H9 (cell line): Measurements from ENCODE around the gene COQ10B. TPM values are rescaled to one million over a fixed set of nuclear protein-coding genes. Genes with fewer than 3 reads are reported as not detected.

Experiments
- DNase-seq: peaks from one replicate; pipeline ENCODE4 v3.0.0-alpha.2; 2017
- H2AFZ ChIP-seq: one replicate; pipeline ENCODE4 v1.6.1; 2013; ENCODE audit warnings: mild to moderate bottlenecking, low read length, control low read depth, moderate library complexity
- H2AK5ac ChIP-seq: 2 replicates; pipeline ENCODE4 v1.6.1; 2013; ENCODE audit warnings: low read length, control low read depth, mixed read lengths; ENCODE audit not compliant: insufficient read length
- H2BK120ac ChIP-seq: one replicate; pipeline ENCODE4 v1.6.1; 2013; ENCODE audit warnings: low read depth, mild to moderate bottlenecking, low read length, control low read depth, inconsistent platforms; ENCODE audit not compliant: poor library complexity, severe bottlenecking
- H2BK12ac ChIP-seq: 2 replicates; pipeline ENCODE4 v1.6.1; 2013; ENCODE audit warnings: low read length, control low read depth, mixed read lengths, low read depth; ENCODE audit not compliant: insufficient read length
- H2BK15ac ChIP-seq: 2 replicates; pipeline ENCODE4 v1.6.1; 2013; ENCODE audit warnings: low read depth, low read length, control low read depth
- H2BK20ac ChIP-seq: one replicate; pipeline ENCODE4 v1.6.1; 2013; ENCODE audit warnings: low read depth, mild to moderate bottlenecking, low read length, control low read depth, inconsistent platforms; ENCODE audit not compliant: poor library complexity, severe bottlenecking
- H2BK5ac ChIP-seq: 2 replicates; pipeline ENCODE4 v1.6.1; 2013; ENCODE audit warnings: low read length, control low read depth, mixed read lengths; ENCODE audit not compliant: insufficient read length
- H3K14ac ChIP-seq: 2 replicates; pipeline ENCODE4 v1.6.1; 2013; ENCODE audit warnings: low read length, control low read depth; ENCODE audit not compliant: insufficient read depth
- H3K18ac ChIP-seq: 2 replicates; pipeline ENCODE4 v1.6.1; 2013; ENCODE audit warnings: low read depth, mild to moderate bottlenecking, mixed read lengths, low read length, control low read depth; ENCODE audit not compliant: insufficient read length
- H3K23ac ChIP-seq: 2 replicates; pipeline ENCODE4 v1.6.1; 2013; ENCODE audit warnings: low read length, control low read depth, mixed read lengths, low read depth; ENCODE audit not compliant: insufficient read length
- H3K23me2 ChIP-seq: 2 replicates; pipeline ENCODE4 v1.6.1; 2013; ENCODE audit warnings: low read depth, mild to moderate bottlenecking, mixed read lengths, low read length, control low read depth; ENCODE audit not compliant: insufficient read length, poor library complexity, severe bottlenecking
- H3K27ac ChIP-seq: 2 replicates; pipeline ENCODE4 v1.5.1; 2013; ENCODE audit warnings: low read length, control low read depth, mixed read lengths, low read depth; ENCODE audit not compliant: insufficient read length
- H3K27me3 ChIP-seq: 2 replicates; pipeline ENCODE4 v1.6.1; 2013; ENCODE audit warnings: low read length, control low read depth, inconsistent platforms; ENCODE audit not compliant: insufficient read depth
- H3K4ac ChIP-seq: 2 replicates; pipeline ENCODE4 v1.6.1; 2013; ENCODE audit warnings: low read depth, mild to moderate bottlenecking, control low read depth, inconsistent platforms, low read length, moderate library complexity
- H3K4me1 ChIP-seq: 2 replicates; pipeline ENCODE4 v1.6.1; 2013; ENCODE audit warnings: low read length, control low read depth, inconsistent platforms; ENCODE audit not compliant: insufficient read depth
- H3K4me2 ChIP-seq: 2 replicates; pipeline ENCODE4 v1.6.1; 2013; ENCODE audit warnings: low read length, control low read depth, mixed read lengths; ENCODE audit not compliant: insufficient read length, insufficient read depth
- H3K56ac ChIP-seq: 2 replicates; pipeline ENCODE4 v1.6.1; 2013; ENCODE audit warnings: low read depth, mild to moderate bottlenecking, mixed read lengths, low read length, control low read depth; ENCODE audit not compliant: insufficient read length
- H3K79me1 ChIP-seq: 2 replicates; pipeline ENCODE4 v1.6.1; 2013; ENCODE audit warnings: low read depth, mild to moderate bottlenecking, moderate library complexity, low read length, control low read depth, inconsistent platforms; ENCODE audit not compliant: insufficient read depth, poor library complexity, severe bottlenecking
- H3K79me2 ChIP-seq: 2 replicates; pipeline ENCODE4 v1.6.1; 2013; ENCODE audit warnings: low read length, control low read depth, inconsistent platforms; ENCODE audit not compliant: insufficient read depth
- H3K9ac ChIP-seq: 2 replicates; pipeline ENCODE4 v1.6.1; 2013; ENCODE audit warnings: low read length, control low read depth, mixed read lengths; ENCODE audit not compliant: insufficient read length; ENCODE audit errors: extremely low read depth
- H3K9me3 ChIP-seq: one replicate; pipeline ENCODE4 v1.6.1; 2013; ENCODE audit warnings: low read depth, low read length, inconsistent platforms; ENCODE audit not compliant: control insufficient read depth
- H3T11ph ChIP-seq: one replicate; pipeline ENCODE4 v1.6.1; 2013; ENCODE audit warnings: mild to moderate bottlenecking, low read length, control low read depth, inconsistent platforms
- H4K20me1 ChIP-seq: one replicate; pipeline ENCODE4 v1.6.1; 2013; ENCODE audit not compliant: control insufficient read depth, insufficient read length, insufficient read depth
- H4K5ac ChIP-seq: 2 replicates; pipeline ENCODE4 v1.6.1; 2013; ENCODE audit warnings: low read depth, mild to moderate bottlenecking, mixed read lengths, low read length, control low read depth; ENCODE audit not compliant: insufficient read length
- H4K8ac ChIP-seq: replicated peaks from 2 replicates; pipeline ENCODE4 v1.6.1; 2013; ENCODE audit warnings: low read length, control low read depth, mixed read lengths, low read depth; ENCODE audit not compliant: insufficient read length
- H4K91ac ChIP-seq: 2 replicates; pipeline ENCODE4 v1.6.1; 2013; ENCODE audit warnings: low read depth, mild to moderate bottlenecking, moderate library complexity, mixed read lengths, low read length, control low read depth; ENCODE audit not compliant: insufficient read length
- H3K27ac Mint-ChIP-seq, 3 experiments: 2 replicates in 2 of 3; 3 replicates in 1 of 3; pipeline ENCODE4 v1.8.0; 2020 to 2021; ENCODE audit warnings: mixed read lengths in 3 of 3, mild to moderate bottlenecking in 1 of 3, moderate library complexity in 1 of 3
- H3K27me3 Mint-ChIP-seq: 2 replicates; pipeline ENCODE4 v1.8.0; 2021; ENCODE audit warnings: low read depth, mild to moderate bottlenecking, moderate library complexity, mixed read lengths
- H3K36me3 Mint-ChIP-seq, 3 experiments: 2 replicates in 2 of 3; 3 replicates in 1 of 3; pipeline ENCODE4 v1.8.0; 2020 to 2021; ENCODE audit warnings: low read depth in 3 of 3, mixed read lengths in 3 of 3; ENCODE audit not compliant: insufficient read depth in 1 of 3
- H3K4me1 Mint-ChIP-seq, 2 experiments: 2 replicates each; pipeline ENCODE4 v1.8.0; 2020; ENCODE audit warnings: mixed read lengths in 2 of 2
- H3K4me3 Mint-ChIP-seq, 2 experiments: 2 replicates in 1 of 2; 3 replicates in 1 of 2; pipeline ENCODE4 v1.8.0; 2020 to 2021; ENCODE audit warnings: mild to moderate bottlenecking in 2 of 2, mixed read lengths in 2 of 2, moderate library complexity in 1 of 2
- H3K9me3 Mint-ChIP-seq, 2 experiments: 2 replicates in 1 of 2; 3 replicates in 1 of 2; pipeline ENCODE4 v1.8.0; 2020; ENCODE audit warnings: mild to moderate bottlenecking in 2 of 2, mixed read lengths in 2 of 2, moderate library complexity in 1 of 2
- WGBS: extraction: QIAGEN DNeasy Blood & Tissue Kit; methylation state at CpG from one replicate; pipeline ENCODE4 v1.1.7; 2013; ENCODE audit warnings: missing lambda C conversion rate, low lambda C conversion rate, mixed read lengths; ENCODE audit not compliant: insufficient read length; ENCODE audit errors: extremely low coverage; 5-methylcytosine and 5-hydroxymethylcytosine counted together
- total RNA-seq: library from RNA; stranded (reverse); gene quantifications from 2 replicates; pipeline ENCODE4 v1.2.1, GENCODE V29; 2021
- TF ChIP-seq, protein P1 (sequence below): fragments of 200-600 bp; sonication (generic); conservative IDR thresholded peaks from 3 replicates; pipeline ENCODE4 v1.8.0; 2021; ENCODE audit warnings: antibody characterized with exemption, mild to moderate bottlenecking

COQ10B gene
- total RNA-seq, 1 experiment from 2014 or later = 16.2 TPM

DNA sequence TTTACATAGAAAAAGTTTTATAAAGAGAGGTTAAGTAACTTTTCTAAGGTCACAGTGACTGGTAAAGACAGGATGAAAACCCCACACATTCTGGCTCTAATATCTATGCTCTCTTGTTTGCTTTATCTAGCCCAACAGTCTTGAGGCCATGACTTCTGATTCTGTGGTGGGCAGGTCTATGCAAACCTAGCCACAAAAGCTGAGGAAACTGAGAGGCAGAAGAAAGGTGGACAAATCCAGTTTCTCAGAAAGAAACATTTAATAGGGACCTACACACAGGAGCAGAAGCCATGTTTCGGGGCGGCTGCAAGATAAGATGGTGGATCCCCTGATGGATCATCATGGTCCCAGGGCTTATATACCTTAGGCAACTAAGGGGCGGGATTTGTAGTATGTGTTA lies 24.4 kb downstream of the COQ10B start:
- H3K9me3 ChIP-seq = no peaks in the 10 kb centered on the region
- no CpG with 5 or more reads among the region's 3 CpGs for WGBS

More for the DNA sequence above, 24.4 kb downstream of the COQ10B start:
- Histone ChIP-seq H3K23me2 (no peaks in the 10 kb centered on the region), H2AFZ (no peak overlapping the region), H4K91ac (no peak overlapping the region), H2BK5ac (no peak overlapping the region), H3K4me1 (no peaks in the 10 kb centered on the region), H4K5ac (no peak overlapping the region), H4K8ac (no peak overlapping the region), H3K27ac (no peak overlapping the region), H3K18ac (no peak overlapping the region), H2BK20ac (no peak overlapping the region), H3K79me2 (no peaks in the 10 kb centered on the region), H3K79me1 (no peaks in the 10 kb centered on the region), H4K20me1 (no peaks in the 10 kb centered on the region), H3K14ac (no peak overlapping the region), H3K27me3 (no peaks in the 10 kb centered on the region), H3K23ac (no peak overlapping the region), H2BK12ac (no peak overlapping the region), H3K4ac (no peak overlapping the region), H3K9ac (no peak overlapping the region), H2BK15ac (no peak overlapping the region), H2AK5ac (no peak overlapping the region), H3T11ph (no peak overlapping the region), H2BK120ac (no peak overlapping the region), H3K4me2 (no peak overlapping the region), H3K56ac (no peak overlapping the region)
- peaks cover 2 to 44% (median 16%) of the 10 kb centered on the region in 3 experiments for H3K36me3 Mint-ChIP-seq
- H3K9me3 Mint-ChIP-seq = no peaks in the 10 kb centered on the region
- TF ChIP-seq, protein P1, sequence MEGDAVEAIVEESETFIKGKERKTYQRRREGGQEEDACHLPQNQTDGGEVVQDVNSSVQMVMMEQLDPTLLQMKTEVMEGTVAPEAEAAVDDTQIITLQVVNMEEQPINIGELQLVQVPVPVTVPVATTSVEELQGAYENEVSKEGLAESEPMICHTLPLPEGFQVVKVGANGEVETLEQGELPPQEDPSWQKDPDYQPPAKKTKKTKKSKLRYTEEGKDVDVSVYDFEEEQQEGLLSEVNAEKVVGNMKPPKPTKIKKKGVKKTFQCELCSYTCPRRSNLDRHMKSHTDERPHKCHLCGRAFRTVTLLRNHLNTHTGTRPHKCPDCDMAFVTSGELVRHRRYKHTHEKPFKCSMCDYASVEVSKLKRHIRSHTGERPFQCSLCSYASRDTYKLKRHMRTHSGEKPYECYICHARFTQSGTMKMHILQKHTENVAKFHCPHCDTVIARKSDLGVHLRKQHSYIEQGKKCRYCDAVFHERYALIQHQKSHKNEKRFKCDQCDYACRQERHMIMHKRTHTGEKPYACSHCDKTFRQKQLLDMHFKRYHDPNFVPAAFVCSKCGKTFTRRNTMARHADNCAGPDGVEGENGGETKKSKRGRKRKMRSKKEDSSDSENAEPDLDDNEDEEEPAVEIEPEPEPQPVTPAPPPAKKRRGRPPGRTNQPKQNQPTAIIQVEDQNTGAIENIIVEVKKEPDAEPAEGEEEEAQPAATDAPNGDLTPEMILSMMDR = no peak
- no peaks in the 10 kb centered on the region for H3K4me1 Mint-ChIP-seq
- H3K27me3 Mint-ChIP-seq = no peaks in the 10 kb centered on the region
- H3K4me3 Mint-ChIP-seq = no peak overlapping the region
- H3K27ac Mint-ChIP-seq = no peak overlapping the region; a peak in 1 of 7 replicates
- DNase-seq = no peak
